H1 (cell line): Measurements from ENCODE around the gene NRM. TPM values are rescaled to one million over a fixed set of nuclear protein-coding genes. Genes with fewer than 3 reads are reported as not detected.
A peak's percentile ranks its signal among the peaks of the same experiment; 100 is the strongest.

Experiments
- ATF2 ChIP-seq: IDR thresholded peaks from 2 replicates; pipeline ENCODE4 v1.6.1; 2012; ENCODE audit warnings: low read length, inconsistent platforms
- ATF3 ChIP-seq: IDR thresholded peaks from 2 replicates; pipeline ENCODE4 v1.6.1; 2011; ENCODE audit warnings: low read depth, mild to moderate bottlenecking, low read length; ENCODE audit not compliant: insufficient read depth
- EGR1 ChIP-seq: IDR thresholded peaks from 2 replicates; pipeline ENCODE4 v1.6.1; 2011; ENCODE audit warnings: low read depth, low read length, borderline replicate concordance
- GABPA ChIP-seq: IDR thresholded peaks from 2 replicates; pipeline ENCODE4 v1.6.1; 2011; ENCODE audit warnings: mild to moderate bottlenecking, low read length, moderate library complexity, borderline replicate concordance; ENCODE audit not compliant: insufficient read depth
- GTF2F1 ChIP-seq: IDR thresholded peaks from 2 replicates; pipeline ENCODE4 v1.6.1; 2012; ENCODE audit warnings: low read depth, low read length, improper control_type of control experiment, borderline replicate concordance
- JUN ChIP-seq: IDR thresholded peaks from 2 replicates; pipeline ENCODE4 v1.6.1; 2011; ENCODE audit warnings: low read depth, mild to moderate bottlenecking, improper control_type of control experiment, low read length
- MAFK ChIP-seq: IDR thresholded peaks from 2 replicates; pipeline ENCODE4 v1.6.1; 2012; ENCODE audit warnings: low read depth, mild to moderate bottlenecking, improper control_type of control experiment, low read length
- NRF1 ChIP-seq: IDR thresholded peaks from 2 replicates; pipeline ENCODE4 v1.6.1; 2011; ENCODE audit warnings: mild to moderate bottlenecking, low read depth, low read length, improper control_type of control experiment
- PHF8 ChIP-seq: fragments of 200-600 bp; sonication (generic); conservative IDR thresholded peaks from 2 replicates; pipeline ENCODE4 v1.7.1; 2012; ENCODE audit warnings: low read depth, mild to moderate bottlenecking, inconsistent platforms, low read length, moderate library complexity
- POLR2A ChIP-seq, 2 experiments: IDR thresholded peaks; 1 replicate in 1 of 2; 2 replicates in 1 of 2; pipeline ENCODE4 v1.6.1; 2011; ENCODE audit warnings: low read depth in 2 of 2, low read length in 2 of 2, mild to moderate bottlenecking in 2 of 2; ENCODE audit errors: control extremely low read depth in 1 of 2
- RBBP5 ChIP-seq: IDR thresholded peaks from 2 replicates; pipeline ENCODE4 v1.7.1; 2012; ENCODE audit warnings: low read depth, mild to moderate bottlenecking, inconsistent platforms, low read length, moderate library complexity, borderline replicate concordance
- RFX5 ChIP-seq: IDR thresholded peaks from 2 replicates; pipeline ENCODE4 v1.6.1; 2011; ENCODE audit warnings: low read depth, low read length, improper control_type of control experiment, borderline replicate concordance
- SAP30 ChIP-seq: fragments of 300-600 bp; sonication (generic); IDR thresholded peaks from 2 replicates; pipeline ENCODE4 v1.7.1; 2012; ENCODE audit warnings: low read length, moderate library complexity, mild to moderate bottlenecking, inconsistent platforms; ENCODE audit not compliant: insufficient read depth, insufficient replicate concordance
- SIN3A ChIP-seq, 2 experiments: IDR thresholded peaks in 1 of 2; conservative IDR thresholded peaks in 1 of 2; 2 replicates each; pipeline ENCODE4 v1.6.1; 2011 to 2012; ENCODE audit warnings: low read length in 2 of 2, improper control_type of control experiment in 1 of 2, low read depth in 1 of 2, mild to moderate bottlenecking in 1 of 2
- SIRT6 ChIP-seq: IDR thresholded peaks from one replicate; pipeline ENCODE4 v1.7.1; 2012; ENCODE audit warnings: low read length, inconsistent platforms
- SIX5 ChIP-seq: IDR thresholded peaks from 2 replicates; pipeline ENCODE4 v1.6.1; 2011; ENCODE audit warnings: mild to moderate bottlenecking, low read depth, low read length
- SP4 ChIP-seq: IDR thresholded peaks from 2 replicates; pipeline ENCODE4 v1.6.1; 2012; ENCODE audit warnings: low read length, inconsistent platforms
- TAF7 ChIP-seq: optimal IDR thresholded peaks from 2 replicates; pipeline ENCODE3; 2011; ENCODE audit warnings: low read depth, mild to moderate bottlenecking, inconsistent platforms, low read length, moderate library complexity, borderline replicate concordance
- YY1 ChIP-seq: IDR thresholded peaks from 2 replicates; pipeline ENCODE4 v1.6.1; 2011; ENCODE audit warnings: low read depth, mild to moderate bottlenecking, low read length
- polyA plus RNA-seq, 7 experiments: library from polyadenylated mRNA; depleted of rRNA in 3 of 7; stranded (reverse) in 5 of 7; unstranded in 2 of 7; fragments of >200 nt in 5 of 7; fragments of 200-250 nt in 2 of 7; gene quantifications; 1 replicate in 5 of 7; 2 replicates in 1 of 7; 4 replicates in 1 of 7; pipeline versions ENCODE4 v1.2.1 to v1.2.3, GENCODE V29; 2011 to 2013; ENCODE audit warnings: missing spikeins in 2 of 7, mixed read lengths in 2 of 7
- total RNA-seq: library from RNA; stranded (reverse); fragmentation: NEBNext Ultra II Directional; extraction: Animal tissue kit (Norgen Biotek cat#: 25700); gene quantifications from 2 replicates; pipeline ENCODE4 v1.2.1, GENCODE V29; 2021

Gene NRM
- total and polyA plus RNA-seq, 2 of the 8 experiments (the other 6 are each of a cell fraction or from before 2014, with no cell fraction given), result 27.3 to 50.4 TPM

GRCh38 chr6:30724906-30725667 is 34.3 kb upstream of the NRM start (continued):
- no peak; the same call in 1 of the 2 replicates for TF ChIP-seq SIX5
- no peak for TF ChIP-seq PHF8
- no peak for TF ChIP-seq SIRT6
- no peak for TF ChIP-seq RBBP5
- TF ChIP-seq EGR1, result no peak
- TF ChIP-seq ATF3, result no peak
- no peak for TF ChIP-seq SP4
- no peak for TF ChIP-seq JUN
- no peak for TF ChIP-seq SAP30
- TF ChIP-seq ATF2, result peak; percentile 44; the same call in 1 of the 2 replicates
- TF ChIP-seq GABPA, result no peak
- no peak for TF ChIP-seq GTF2F1
- no peak for TF ChIP-seq YY1
- TF ChIP-seq POLR2A (IDR thresholded peaks at IDR 0.05; ENCODE audit: control extremely low read depth in 1 of 2, low read depth in 2 of 2, low read length in 2 of 2), result peak in 1 of 2 experiments; percentile 90; a peak in 2 of 3 replicates
- no peak for TF ChIP-seq MAFK
- no peak for TF ChIP-seq TAF7
- TF ChIP-seq NRF1, result no peak
- TF ChIP-seq RFX5, result no peak
- peak in 1 of 2 experiments; percentile 81; a peak in 1 of 4 replicates for TF ChIP-seq SIN3A (conservative IDR thresholded peaks at IDR 0.05 in 1 of 2, IDR thresholded peaks at IDR 0.05 in 1 of 2; ENCODE audit: low read depth in 1 of 2, low read length in 2 of 2)
